GM20000 (cell line): ENCODE results near the gene NLGN1.

Experiments
- DNase-seq: peaks from one replicate; pipeline ENCODE4 v3.0.0; 2012; ENCODE audit warnings: low spot score
- TF ChIP-seq, protein P1 (sequence below): IDR thresholded peaks from 2 replicates; pipeline ENCODE4 v1.5.1; 2012; ENCODE audit warnings: mild to moderate bottlenecking, control low read depth; ENCODE audit errors: extremely low read depth, missing control alignments

NLGN1 gene

DNA sequence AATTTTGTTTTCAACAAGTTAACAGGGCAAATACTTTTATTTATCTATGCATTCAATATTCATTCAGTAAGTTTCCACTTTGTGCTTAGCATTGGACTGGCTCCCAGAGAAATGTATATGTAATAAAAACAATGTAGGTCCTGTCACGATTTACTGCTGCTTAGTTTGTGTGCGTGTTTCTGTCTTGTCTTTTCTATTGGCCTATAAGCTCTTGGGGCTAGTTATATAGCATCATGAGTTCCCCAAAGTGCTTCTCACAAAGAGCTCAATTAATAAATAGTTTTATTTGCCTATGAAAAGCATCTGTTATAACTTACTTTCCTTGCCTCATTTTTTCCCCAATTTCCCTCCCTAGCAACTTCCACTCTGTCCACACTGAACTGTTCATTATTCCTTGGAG lies 794.9 kb downstream of the NLGN1 start:
- no peak for DNase-seq
- TF ChIP-seq, protein P1, sequence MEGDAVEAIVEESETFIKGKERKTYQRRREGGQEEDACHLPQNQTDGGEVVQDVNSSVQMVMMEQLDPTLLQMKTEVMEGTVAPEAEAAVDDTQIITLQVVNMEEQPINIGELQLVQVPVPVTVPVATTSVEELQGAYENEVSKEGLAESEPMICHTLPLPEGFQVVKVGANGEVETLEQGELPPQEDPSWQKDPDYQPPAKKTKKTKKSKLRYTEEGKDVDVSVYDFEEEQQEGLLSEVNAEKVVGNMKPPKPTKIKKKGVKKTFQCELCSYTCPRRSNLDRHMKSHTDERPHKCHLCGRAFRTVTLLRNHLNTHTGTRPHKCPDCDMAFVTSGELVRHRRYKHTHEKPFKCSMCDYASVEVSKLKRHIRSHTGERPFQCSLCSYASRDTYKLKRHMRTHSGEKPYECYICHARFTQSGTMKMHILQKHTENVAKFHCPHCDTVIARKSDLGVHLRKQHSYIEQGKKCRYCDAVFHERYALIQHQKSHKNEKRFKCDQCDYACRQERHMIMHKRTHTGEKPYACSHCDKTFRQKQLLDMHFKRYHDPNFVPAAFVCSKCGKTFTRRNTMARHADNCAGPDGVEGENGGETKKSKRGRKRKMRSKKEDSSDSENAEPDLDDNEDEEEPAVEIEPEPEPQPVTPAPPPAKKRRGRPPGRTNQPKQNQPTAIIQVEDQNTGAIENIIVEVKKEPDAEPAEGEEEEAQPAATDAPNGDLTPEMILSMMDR, result no peak

DNA sequence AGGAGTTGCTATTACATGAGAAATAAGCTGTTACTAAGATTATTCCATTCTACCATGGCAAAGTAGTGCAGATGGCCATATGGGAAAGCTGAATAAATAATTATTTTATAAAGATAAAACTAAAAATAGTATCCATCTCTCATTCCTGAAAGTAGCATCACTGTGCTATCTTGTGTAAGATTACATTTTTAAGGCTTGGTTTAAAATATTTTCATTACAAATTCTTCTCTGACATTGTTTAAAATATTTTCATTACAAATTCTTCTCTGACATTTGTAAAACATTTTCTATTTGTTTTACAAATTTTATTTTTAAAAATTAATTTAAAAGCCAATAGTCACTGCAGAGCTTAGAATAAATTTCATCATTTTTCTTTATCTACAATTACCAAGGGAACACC lies 796.1 kb downstream of the NLGN1 start:
- TF ChIP-seq, protein P1, result no peak
- DNase-seq, result no peak

DNA sequence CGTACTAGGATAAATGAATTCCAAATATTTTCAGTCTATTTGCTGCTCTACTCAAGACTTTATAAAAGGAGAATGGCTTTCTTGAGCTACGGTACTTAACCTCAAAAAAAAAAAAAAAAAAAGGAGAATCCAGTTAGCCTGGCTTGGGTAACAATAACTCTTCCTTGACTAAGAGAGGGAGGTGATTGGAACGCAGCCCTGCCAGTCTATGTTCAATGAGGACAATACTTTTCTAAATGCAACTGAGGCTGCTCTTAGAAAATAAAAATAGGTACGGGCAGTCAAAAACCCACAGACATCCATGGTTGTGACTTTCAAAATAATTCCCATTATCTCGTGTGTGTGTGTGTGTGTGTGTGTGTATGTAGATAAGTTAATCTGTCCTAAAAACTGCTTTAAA lies 799.9 kb downstream of the NLGN1 start:
- TF ChIP-seq, protein P1, result no peak
- no peak for DNase-seq

DNA sequence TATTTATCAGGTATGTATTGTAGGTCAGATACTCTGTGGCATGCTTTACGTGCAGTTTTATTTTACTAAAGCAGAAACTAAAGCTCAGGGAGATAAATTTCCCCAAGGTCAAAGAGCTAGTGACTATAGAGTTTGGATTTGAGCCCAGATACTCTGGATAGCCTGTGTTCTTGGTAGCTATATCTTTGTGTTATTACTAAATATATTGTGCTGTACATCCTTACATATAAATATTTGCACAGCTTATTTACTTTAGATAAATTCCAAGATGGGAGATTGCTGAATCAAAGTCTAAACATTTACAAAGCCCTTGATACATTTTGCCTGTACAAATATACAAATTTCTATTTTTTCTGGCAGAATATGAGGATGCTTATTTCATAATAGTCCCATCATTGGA lies 800.7 kb downstream of the NLGN1 start:
- no peak for DNase-seq
- TF ChIP-seq, protein P1, result no peak

DNA sequence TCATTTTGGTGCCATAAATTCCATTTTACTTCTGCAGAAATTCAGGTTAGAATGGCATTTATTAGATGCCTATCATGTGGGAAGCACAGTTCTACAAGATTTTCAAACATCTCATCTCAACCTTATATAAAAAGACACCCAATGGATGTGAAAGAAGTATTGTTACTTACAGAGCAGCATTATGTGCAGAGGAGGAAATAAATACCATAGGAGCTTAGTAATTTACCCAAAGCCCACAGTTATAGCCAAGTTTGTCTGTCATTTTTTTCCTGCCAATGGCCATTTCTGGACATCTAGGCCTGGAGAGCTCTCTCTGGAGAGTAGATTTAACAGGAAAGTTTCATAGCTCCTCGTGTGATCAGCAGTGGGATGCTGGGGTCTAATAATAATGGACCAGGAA lies 802.2 kb downstream of the NLGN1 start:
- DNase-seq, result no peak
- TF ChIP-seq, protein P1, result no peak

DNA sequence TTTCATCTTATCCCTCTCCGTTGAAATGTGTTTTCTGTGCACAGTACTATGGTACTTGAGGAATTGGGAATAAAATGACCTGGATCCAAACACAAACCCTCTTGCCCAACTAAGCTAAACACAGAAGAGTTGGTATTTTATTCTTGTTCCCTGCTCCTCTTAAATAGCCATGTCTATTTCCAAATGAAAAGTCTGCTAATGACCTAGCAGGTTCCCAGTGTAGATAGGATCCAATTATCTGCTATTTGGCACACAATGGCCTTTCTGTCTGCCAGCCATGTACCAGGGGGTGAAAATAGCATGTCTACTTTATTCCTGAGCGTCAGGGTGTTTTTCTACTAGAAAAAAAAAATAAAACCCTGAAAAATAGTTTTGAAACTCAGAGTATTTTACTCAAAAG lies 804.6 kb downstream of the NLGN1 start:
- DNase-seq, result no peak
- TF ChIP-seq, protein P1, result no peak

DNA sequence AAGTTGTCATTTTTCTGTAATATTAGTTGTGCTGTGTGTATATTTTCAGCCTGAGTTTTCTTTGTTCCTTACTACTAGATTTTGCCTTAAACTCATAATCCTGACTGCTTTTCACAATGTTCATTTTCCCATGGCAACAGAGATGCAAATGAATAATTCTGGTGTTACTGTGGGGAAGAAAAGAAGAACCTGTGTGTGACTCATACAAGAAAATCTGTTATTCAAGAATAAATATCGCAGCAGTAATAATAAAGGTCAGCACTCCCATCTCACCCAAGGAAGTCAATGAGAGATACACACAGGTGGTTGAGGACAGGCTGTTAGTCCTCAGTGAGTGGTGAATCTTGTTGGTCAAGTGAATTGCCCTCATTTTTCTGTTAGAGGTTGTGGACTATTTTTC lies 805.0 kb downstream of the NLGN1 start:
- no peak for DNase-seq
- TF ChIP-seq, protein P1, result no peak
